Measurements from ENCODE around the gene BCL2L13. TPM values are rescaled to one million over a fixed set of nuclear protein-coding genes. Genes with fewer than 3 reads are reported as not detected.
"Not testable (repeated sequence)": the region's sequence is repeated elsewhere in the genome, so short reads cannot be mapped to it uniquely, and the experiment has no call there.

BCL2L13 gene
- total RNA-seq, 1 experiment from 2014 or later = 135 TPM

DNA sequence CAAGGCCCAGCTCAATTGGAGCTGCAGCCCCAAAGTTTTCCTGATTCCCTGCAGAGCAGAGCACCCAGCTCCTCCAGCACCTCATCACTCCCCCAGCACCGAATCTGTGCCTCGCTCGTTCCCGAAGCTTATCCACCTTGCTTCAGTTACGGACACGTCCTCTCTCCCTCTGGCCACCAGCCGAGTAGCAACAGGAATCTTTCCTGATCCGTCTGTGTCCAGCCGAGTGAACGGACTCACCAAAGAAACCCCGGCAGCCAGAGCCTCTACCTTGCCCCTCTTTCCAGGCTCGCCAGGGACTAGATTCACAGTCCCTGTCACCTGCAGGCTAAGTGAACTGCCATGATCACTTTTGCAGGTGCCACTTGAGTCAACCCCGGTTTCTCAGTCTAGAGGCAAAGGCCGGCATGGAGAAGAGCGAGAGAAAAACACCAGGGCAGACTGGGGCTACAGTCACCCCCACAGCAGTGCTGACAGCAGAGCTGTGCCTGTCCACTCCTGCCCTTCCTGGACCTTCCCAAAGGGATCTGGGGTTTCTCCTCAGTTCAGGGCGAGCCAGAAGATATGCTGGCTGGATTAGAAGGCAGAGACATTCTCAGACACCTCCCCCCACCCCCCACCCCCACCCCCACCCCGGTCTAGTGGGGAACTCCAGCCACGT, 103.4 kb downstream of the BCL2L13 start:
- no peak for DNase-seq (ENCODE audit: low read depth)
- in situ Hi-C loops (cut with HindIII; ENCODE audit: low pct_unique_long_range_greater_than_20kb, low sequenced_read_pairs) = no loop called here

DNA sequence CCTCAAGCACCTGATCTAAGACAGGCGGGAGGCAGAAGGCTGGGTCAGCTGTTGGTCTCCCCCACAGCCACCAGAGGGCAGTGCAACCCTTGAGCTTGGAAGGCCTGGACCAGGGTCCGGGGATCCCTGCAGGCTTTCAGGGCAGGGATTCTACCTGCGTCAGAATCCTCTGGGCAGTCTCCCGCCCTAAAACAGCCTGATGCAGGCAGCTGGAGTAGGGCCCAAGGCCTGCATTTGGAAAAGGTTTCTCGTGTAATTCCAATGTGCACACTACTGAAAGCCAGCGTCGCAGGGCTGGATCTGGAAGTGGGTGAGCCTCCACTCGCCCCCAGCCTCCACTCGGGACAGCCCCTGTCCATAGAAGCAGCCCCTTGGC, 104.0 kb downstream of the BCL2L13 start:
- in situ Hi-C loops (cut with HindIII; ENCODE audit: low pct_unique_long_range_greater_than_20kb, low sequenced_read_pairs) = no loop called here

DNA sequence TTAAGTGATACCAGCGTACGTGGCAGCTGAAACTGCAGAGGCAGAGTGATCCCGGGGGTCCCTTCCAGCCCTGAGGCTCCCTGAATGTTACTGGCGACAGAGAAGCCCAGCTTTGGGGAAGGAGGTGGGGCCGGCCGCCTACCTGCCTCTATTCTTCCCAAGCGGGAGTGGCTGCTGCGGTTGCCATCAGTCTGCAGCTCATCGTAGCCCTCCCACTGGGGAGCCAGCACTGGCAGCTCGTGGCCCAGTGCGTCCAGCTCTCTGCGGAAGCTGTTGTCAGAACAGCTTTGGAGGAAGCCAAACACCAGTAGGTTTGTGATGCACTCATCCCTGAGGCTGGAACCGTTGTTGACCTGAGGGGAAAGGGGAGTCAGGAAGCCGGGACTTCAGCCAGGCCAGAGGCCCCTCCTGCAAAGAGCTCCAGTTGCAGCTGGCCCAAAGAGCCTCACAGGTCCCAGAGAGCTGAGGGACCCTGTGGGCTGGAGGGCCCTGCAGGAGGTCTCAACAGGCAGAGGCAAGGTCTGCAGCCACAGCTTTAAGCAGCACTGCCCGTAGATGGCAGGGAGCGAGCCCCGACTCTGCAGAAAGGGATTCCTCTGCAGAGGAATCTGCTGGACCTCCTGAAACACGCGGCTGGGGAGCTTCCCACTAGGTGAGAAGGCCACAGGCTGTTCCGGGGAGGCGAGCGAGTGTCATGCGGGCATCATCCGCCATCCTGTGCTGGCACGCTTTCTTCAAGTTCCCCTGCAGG, 105.3 kb downstream of the BCL2L13 start:
- DNase-seq (ENCODE audit: low read depth) = no peak
- in situ Hi-C loops (cut with HindIII; ENCODE audit: low pct_unique_long_range_greater_than_20kb, low sequenced_read_pairs) = no loop called here

More for the DNA sequence above, 104.0 kb downstream of the BCL2L13 start:
- DNase-seq (ENCODE audit: low read depth) = peak; percentile 67

DNA sequence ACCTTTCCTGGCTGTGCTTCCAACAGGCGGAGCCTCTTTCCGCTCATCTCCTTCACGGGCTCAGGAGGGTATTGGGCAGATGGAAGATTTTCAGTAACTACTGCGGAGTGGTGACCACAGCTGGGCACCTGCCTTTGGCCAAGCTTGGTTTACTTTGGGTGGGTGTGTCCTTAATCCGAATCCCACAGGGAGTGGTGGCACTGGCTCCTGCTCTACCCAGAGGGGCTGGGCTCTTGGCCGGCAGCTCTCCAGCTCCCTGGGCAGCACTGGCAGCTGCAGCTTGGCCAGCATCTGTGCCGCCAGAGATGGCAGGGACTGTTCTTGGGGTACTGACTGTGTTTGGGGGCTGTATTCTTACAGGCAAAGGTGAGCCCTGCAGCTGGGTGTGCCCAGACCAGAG, 105.9 kb downstream of the BCL2L13 start:
- DNase-seq (ENCODE audit: low read depth) = no peak
- in situ Hi-C loops (cut with HindIII; ENCODE audit: low pct_unique_long_range_greater_than_20kb, low sequenced_read_pairs) = no loop called here

DNA sequence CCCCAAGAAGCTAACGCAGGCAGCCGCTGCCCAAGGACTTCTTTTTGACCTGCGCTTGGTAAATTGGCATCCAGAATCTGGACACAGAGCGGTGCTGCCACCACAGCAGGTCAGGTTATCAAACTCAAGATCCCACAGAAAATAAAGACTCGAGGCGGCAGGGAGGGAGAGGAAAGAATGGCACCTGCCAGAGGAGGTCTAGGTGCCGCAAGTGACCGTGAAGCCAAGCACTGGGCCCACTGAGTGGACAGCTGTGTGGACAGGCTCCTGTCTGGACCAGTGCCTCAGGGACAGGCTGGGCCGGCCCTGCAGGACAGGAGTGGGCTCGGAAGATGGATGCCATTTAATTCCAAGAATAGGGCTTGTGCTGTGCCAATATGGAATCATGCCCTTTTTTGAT, 108.4 kb downstream of the BCL2L13 start:
- no peak for DNase-seq (ENCODE audit: low read depth)

DNA sequence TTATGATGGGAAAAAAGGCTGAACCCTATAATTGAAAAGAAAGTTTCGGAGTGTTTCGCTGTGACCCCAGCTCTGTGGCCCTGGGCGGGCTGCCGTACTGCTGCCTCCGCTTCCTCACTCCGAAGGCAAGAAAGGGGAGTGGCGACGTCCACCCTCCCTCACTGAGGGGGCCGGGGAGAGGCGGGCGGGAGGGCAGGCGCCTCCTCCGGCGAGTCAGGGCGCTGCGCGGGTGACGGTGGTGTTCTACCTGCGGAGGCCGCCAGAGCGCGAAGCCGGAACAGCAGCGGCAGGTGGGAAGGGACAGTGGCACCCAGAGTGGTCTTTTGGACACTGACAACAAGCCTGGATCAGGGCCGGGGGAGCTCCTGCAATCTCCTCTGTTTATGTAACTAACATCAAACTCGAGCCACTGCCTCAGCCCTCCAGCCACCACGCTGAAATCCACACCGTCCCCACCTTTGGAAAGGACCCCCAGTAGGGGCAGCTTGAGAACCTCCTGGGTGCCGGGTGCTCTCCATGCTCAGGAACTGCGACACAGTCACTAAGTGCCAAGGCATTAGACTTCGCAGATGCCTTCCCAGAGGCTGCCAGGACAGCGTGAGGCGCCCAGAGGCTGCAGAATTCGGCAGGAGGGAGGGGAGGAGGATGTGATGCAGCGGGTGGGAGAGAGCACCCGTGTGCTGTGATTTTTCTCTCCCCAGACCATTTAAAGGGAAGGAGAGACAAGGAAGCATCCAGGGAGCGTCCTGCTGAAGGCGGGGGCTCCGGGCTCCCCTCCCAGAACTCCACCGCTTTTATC, 110.2 kb downstream of the BCL2L13 start:
- in situ Hi-C loops (cut with HindIII; ENCODE audit: low pct_unique_long_range_greater_than_20kb, low sequenced_read_pairs) = no loop called here
- no peak for DNase-seq (ENCODE audit: low read depth)

More for the DNA sequence above, 108.4 kb downstream of the BCL2L13 start:
- in situ Hi-C loops (cut with HindIII; ENCODE audit: low pct_unique_long_range_greater_than_20kb, low sequenced_read_pairs) = no loop called here

- in situ Hi-C loops (cut with HindIII; ENCODE audit: low pct_unique_long_range_greater_than_20kb, low sequenced_read_pairs) = no loop called here
- DNase-seq (ENCODE audit: low read depth) = no peak
Observed at GRCh38 chr22:17749605-17750395, 111.2 kb downstream of the BCL2L13 start.

DNA sequence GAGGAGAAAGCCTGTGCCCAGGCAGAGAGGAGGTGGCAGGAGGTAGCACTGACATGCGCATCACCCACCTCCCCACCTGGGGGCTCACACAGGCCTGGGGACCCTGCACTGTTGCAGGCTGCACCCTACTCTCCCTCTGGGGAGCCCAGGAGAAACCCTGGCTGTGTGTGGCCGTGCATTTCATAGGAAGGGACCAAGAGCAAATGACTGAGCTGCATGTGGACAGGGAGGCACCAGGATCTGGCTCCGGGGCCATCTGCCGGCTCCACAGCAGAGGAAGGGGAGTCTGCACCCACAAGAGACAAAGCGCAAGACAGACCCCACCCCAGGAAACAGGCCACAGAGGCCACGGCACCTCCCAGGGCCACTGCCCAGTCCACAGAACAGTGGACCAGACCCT, 113.0 kb downstream of the BCL2L13 start:
- DNase-seq (ENCODE audit: low read depth) = no peak
- in situ Hi-C loops (cut with HindIII; ENCODE audit: low pct_unique_long_range_greater_than_20kb, low sequenced_read_pairs) = no loop called here

- DNase-seq (ENCODE audit: low read depth) = peak; percentile 68
- in situ Hi-C loops (cut with HindIII; ENCODE audit: low pct_unique_long_range_greater_than_20kb, low sequenced_read_pairs) = no loop called here
Observed at GRCh38 chr22:17753401-17753989, 114.9 kb downstream of the BCL2L13 start.

DNA sequence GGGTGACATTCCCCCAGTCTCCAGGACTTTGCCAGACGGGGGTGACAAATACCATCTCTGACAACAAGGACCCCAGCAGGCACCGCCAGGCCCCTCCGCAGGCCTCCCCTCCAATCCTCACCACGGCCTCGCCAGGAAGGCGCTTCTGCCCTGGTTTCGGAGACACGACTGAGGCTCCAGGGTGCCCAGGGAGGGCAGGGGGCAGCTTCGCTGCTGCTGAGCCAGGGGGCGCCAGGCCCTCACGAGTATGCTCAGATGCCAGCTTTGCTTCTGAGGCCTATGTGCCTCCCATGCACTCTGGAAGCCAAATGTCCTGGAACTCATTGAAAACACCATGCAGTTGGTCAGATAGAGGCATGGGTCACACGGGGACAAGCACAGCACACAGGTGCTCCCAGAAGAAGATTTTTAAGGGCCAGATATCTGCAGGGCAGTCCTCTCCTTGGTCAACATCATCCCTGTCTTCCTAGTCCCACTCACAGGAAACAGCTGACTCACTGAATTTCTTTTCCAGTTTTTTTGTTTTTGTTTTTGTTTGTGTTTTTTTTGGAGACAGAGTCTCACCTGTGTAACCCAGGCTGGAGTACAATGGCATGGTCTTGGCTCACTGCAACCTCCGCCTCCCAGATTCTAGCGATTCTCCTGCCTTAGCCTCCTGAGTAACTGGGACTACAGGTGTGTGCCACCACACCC, 115.8 kb downstream of the BCL2L13 start:
- in situ Hi-C loops (cut with HindIII; ENCODE audit: low pct_unique_long_range_greater_than_20kb, low sequenced_read_pairs) = no loop called here
- no peak for DNase-seq (ENCODE audit: low read depth)

GRCh38 chr22:17761138-17761488, 122.6 kb downstream of the BCL2L13 start:
- no peak for DNase-seq (ENCODE audit: low read depth)
- in situ Hi-C loops (cut with HindIII; ENCODE audit: low pct_unique_long_range_greater_than_20kb, low sequenced_read_pairs) = no loop called here

DNA sequence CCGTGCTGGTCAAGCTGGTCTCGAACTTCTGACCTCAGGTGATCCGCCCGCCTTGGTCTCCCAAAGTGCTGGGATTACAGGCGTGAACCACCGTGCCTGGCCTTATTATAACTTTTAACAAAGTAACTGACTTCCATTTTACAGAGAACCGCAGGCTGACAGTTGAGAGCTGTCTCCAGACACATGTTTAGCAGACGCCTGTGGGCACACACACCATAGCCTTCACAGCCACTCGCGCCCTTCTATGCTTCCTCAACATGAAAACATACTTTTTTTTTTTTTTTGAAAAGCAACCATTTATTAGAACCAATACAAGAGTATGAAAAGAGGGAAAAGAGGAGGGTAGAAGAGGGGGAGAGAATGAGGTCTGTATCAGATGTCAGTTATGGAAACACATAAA, 124.9 kb downstream of the BCL2L13 start:
- in situ Hi-C loops (cut with HindIII; ENCODE audit: low pct_unique_long_range_greater_than_20kb, low sequenced_read_pairs); DNase-seq (ENCODE audit: low read depth): not testable (repeated sequence)

DNA sequence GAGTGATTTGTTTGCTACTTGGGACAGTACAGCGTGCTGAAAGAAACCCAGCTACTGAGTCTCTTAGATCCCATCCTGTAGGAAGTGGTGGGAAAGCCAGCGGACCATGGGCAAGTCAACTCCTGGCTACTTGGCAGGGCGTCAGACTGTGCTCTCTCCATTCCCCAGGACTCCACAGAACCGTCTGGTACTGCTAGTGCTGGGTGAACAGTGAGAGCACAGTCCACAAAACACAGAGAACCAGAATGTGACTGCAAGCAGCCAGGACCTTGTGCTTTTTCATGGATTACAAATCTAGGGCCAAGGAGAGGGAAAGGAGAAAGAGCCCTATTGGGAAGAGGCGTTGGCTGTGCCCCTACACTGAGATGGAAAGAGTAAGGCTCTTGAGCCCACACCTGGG, 125.5 kb downstream of the BCL2L13 start:
- DNase-seq (ENCODE audit: low read depth) = no peak
- in situ Hi-C loops (cut with HindIII; ENCODE audit: low pct_unique_long_range_greater_than_20kb, low sequenced_read_pairs) = no loop called here

DNA sequence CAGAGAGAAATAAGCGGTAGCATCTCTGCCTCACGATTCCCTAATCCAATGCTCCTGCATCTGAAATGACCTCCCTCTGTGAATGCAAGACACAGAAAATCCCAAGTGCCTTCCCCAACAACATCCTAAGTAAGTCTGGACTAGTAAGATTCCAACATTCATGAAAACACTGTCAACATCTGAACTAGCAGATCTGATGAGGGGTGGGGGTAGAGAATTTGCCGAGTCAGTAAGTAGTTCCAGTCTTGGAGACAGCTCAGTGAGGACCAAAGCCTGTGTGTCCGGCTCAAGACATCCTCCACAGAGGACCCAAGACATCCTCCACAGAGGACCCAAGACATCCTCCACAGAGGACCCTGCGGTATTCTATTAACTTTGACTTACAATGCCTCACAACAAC, 126.3 kb downstream of the BCL2L13 start:
- DNase-seq (ENCODE audit: low read depth); in situ Hi-C loops (cut with HindIII; ENCODE audit: low pct_unique_long_range_greater_than_20kb, low sequenced_read_pairs): not testable (repeated sequence)

GRCh38 chr22:17767233-17768065, 128.9 kb downstream of the BCL2L13 start:
- in situ Hi-C loops (cut with HindIII; ENCODE audit: low pct_unique_long_range_greater_than_20kb, low sequenced_read_pairs) = no loop called here
- no peak for DNase-seq (ENCODE audit: low read depth)

DNA sequence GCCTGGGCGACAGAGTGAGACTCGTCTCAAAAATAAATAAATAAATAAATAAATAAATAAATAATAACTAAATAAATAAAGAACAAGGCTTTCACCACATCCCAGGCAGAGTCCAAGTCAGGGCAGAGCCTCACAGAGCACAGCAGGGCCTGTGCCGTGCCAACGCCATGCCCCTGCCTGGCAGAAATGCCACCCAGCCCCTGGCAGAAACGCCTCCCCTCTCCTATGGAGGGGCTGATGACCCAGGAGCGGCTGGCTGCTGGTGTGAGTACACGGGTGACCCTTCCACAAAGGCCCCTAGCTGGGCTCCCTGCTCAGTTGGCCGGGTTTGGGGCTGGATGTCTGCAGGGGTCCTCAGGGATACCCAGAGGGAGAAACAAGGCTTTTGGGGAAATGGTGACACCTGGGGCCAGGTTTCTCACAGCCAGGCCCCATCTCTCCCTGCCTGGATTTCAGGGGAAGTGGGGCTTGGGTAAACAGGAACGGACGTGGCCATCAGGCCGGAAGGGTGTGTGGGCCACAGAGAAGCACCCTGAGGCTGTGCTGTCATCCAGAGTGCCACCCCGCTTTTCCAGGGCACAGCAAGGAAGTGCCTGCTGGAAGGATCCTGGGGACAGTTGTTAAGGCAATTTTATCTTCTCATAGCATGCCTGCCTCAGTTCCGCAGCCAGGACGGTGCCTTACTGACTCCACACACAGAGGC, 130.6 kb downstream of the BCL2L13 start:
- in situ Hi-C loops (cut with HindIII; ENCODE audit: low pct_unique_long_range_greater_than_20kb, low sequenced_read_pairs) = no loop called here
- DNase-seq (ENCODE audit: low read depth) = no peak
